ENCODE data around the gene C6orf15.

Gene C6orf15

DNA sequence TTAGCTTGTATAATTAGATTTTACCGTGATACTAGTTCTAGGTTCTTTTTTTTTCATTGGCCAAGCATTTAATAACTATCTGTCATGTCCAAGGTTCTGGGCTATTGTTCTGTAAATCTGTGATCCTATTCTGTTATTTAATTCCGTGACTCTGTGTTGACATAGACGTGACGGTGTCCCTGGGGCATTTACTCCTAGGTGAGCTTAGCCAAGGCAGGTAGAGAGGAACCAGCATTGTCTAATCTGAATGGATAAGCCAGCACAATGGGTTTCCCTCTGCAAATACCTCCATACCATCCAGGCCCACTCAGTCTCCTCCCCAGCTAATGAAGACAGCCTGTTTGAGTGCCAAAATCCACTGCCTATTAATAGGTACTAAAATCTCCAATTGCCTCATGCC is 16.8 kb upstream of the C6orf15 start:
- no peak for DNase-seq

DNA sequence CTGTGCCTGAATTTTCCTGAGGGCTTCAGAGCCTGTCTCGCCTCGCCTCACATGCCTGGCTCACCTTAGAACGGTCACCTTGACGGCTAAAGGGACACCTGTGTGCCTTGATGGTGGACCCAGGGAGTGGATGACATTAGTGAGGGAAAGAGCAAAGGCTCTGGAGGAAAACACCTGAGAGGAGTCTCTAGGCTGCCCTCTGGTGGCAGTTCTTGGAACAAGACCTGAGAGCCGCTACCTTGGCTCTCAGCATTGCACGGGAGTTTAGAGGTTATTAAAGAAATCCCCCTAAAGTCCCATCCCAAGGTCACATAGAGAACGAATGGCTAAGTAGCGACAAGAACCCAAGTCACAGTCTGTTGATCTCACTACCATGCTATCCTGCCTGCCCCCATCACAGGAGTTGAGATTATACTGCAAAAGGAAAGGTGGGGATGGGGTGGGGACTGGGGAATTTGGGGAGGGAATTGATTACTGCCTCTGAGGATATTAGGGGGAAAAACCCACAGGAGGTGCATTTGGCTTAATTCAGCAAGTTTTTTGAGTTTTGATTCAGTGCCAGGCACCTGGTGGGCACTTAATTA is 15.8 kb upstream of the C6orf15 start:
- no peak for DNase-seq

DNA sequence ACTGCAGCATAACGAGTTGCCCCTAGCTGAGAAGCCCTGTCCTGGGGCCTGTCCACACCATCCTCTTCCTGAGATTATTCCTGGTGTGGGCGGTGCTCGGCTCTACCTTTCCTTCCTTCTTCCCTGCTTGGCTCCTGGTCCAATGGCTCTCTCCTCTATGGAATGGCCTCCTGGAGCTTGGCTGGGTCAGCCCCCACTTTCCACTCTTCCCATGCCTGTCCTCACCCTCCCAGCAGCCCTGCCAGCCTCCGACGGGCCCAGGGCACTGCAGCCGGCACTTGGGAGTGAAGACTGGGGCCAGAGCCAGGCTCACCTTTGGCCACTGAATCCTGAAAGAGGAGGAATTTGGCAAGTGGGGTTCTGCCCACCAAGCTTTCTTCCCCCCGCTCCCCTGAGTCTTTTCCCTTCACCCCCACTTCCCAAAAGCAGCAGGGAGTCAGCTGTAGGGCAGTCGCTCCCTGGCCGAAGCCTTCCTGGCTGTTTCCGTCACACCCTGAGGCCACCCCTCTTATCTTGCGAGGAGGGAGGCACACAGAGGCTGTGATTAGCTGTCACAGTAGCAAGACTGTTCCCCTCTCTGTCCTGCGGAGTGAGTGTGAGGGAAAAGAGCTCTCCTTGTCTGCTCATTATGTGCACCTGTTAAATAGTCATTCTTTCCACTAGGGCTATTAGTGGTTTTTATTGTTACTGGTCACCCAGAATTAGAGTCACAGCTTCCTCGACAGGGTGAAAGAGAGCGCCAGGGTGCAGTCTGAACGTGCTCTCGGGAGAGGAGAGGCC is 14.2 kb upstream of the C6orf15 start:
- no peak for DNase-seq

DNA sequence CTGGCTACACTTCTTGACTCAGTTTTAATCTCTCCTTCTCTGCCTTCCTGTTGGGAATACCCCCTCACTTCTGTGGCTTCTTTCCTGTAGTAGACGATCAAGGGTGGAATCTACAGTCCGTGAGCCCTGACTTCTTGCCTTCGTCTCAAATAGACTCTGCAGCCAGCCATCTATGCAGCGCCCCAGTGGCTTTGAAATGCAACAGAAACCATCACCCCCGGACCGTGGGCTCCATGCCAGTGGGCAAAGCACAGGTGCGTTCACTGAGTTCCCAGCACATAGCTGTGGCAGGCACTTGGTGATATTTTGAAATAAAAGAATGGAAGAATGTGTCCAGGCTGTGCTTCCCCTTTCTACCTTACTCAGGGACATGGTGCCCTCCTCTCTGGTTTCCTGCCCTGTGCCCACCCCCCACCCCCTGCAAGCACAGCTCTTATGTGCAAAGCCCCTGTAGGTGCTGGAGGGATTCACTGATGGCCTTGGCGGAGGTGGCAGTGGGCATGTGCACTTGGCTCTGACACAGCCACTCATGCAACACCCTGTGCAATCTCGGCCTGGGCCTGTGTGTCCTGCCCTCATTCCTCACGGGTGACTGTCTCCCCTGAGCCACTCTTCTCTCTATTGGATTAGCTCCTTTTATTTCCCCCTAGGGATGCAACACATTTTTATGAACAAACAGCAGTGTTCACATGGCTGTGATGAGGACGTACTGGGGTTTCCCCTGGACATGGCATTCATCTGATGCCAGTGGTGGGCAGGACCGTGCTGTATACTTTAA is 13.4 kb upstream of the C6orf15 start:
- DNase-seq: no peak

DNA sequence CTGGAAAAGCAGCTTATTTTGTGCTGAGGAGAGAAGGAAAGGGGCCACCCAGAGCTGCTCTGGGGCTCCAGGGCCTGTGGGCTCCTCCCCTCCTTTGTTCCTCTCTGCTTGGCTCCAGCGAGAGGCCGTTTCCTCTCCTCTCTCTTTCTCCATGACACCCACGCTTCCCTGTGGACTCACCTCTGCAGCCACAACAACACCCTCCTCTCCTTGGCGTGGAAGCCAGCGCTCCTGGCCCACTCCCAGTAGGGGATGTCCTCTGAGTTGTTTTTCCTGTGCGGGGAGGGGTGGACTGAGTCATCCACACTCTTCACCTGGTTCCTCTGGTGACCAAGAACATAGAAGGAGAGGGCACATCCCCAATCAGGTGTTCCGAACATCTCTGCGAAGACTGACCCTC is 12.8 kb upstream of the C6orf15 start:
- no peak for DNase-seq

DNA sequence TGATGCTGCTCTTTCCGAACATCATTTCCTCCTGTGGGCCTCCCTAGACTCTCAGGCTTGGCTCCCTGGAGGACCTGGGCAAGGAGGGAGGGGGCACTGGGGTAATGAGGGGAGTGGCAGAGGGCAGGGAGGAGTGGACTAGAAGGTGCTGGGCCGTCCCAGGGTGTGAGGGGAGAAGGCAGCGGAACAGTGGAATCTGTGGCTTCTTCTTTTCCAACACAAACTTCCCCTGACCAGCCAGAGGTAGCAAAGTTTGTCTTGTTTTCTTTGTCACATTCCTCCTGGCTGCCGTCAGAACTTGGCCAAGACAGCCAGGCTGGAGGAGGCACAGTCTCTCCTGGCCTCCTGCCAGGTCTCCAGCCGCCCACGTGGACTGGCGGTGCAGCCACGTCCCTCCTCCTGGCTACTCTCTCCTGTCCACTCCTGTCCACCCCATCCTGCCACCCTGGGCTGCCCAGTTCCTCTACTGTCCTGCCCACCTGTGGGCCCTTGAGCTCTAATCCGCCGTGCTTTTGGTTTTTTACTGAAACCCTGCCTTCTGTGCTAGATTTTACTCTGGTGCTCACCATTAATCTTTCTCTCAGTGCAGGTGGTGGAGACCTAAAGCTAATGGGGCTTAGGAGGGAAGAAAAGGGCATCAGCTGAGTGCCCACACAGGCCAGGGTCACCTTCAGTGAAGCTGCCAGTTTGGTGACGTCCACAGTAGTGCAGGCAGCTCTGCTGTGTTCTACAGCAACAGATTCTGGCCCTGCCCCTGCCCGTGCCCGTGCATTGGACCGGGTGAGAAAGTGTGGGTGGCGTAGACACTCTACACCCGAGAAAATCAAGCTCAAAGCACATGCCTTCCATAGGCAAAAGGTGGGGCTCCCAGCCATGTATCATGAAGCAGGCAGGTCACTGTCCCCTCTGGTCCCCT is 10.7 kb upstream of the C6orf15 start:
- no peak for DNase-seq

DNA sequence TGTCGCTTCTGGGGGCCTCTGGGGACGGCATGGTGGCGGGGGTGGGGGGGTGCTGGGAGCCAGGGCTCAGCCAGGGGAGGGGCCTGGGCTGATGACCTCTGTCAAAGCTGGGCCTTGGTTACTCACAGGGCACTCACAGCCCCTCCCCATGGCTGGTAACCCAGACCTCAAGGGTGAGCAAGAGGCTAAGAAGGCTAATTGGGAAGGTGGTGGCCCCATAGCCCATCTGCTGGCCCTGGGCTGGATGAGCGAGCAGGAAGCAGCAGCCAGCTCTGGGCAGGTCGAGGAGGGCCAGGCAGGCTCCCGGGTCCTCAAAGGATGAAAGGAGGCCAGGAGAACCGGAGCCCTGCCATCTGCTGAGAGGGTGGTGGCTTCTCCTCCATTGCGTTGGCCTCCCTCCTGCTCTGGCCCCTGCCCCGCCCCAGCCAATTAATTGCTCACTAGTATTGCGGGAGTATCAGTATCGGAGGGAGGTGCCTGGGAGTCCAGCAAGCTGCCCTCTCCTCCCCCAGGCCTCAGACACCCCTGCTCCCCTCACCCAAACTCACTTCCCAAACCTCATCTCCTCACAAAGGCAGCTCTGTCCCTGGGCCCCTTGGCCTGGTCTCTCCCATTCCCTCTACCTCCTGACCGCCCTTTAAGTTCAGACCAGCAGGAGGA is 8.9 kb upstream of the C6orf15 start:
- DNase-seq: no peak

DNA sequence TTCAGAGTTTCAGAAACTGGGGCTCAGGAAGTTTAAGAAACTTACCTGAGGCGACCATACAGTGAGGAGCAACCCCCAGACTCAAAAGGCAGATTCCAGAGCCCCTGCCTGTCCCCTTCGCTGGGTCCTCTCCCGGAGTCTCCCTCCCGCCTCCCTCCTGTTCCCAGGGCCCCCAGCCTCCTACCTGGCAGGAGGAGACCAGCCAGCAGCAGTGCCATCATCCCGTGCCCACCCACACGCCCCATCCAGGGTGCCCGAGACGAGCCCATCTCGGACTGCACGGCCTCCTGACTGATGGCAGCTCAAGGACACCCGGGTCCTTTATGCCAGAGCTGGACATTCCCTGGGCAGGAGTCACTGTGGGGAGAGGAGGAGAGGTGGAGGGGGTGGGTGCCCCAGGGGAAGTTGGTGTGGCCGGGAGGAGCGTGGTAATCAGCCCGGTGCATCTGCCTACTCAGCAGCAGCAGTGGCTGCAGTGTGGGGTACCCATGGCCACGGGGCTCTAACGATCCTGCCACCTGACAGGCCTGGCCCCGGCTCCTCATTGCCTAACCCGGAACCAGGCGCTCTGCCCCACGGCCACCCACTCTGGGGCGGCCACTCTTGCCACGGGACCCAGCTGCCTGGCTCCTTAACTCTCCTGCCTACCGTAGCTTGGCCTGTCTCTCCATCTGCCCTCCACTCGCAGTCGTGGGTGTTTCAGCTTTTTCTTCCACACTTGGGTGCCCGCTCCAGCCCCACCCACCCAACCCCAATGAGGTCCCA is 8.0 kb upstream of the C6orf15 start, which contains the start of gene CDSN:
CDSN (minus strand) TSS at position 296 of the 765 bp plus-strand sequence; CDS start at position 269, 27 bp downstream.
- no peak for DNase-seq

DNA sequence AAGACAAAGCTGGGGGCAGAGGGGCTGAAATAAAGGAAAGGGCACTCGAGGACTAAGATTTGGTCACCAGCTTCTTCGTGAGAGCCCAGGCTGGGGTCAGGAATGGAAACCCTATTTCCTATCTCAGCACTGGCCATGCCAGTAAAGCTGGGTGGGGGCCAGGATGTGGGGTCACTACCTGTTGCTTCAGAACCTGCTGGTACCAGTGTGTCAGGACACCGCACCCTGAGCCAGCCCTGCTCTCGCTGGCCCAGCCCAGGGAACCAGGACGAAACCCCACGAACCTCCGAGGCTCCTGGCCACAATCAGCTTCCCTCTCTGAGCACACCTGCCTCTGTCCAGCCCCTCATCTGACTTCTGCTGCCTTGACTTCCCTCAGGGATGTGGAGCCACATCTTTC is 5.8 kb upstream of the C6orf15 start:
- no peak for DNase-seq

DNA sequence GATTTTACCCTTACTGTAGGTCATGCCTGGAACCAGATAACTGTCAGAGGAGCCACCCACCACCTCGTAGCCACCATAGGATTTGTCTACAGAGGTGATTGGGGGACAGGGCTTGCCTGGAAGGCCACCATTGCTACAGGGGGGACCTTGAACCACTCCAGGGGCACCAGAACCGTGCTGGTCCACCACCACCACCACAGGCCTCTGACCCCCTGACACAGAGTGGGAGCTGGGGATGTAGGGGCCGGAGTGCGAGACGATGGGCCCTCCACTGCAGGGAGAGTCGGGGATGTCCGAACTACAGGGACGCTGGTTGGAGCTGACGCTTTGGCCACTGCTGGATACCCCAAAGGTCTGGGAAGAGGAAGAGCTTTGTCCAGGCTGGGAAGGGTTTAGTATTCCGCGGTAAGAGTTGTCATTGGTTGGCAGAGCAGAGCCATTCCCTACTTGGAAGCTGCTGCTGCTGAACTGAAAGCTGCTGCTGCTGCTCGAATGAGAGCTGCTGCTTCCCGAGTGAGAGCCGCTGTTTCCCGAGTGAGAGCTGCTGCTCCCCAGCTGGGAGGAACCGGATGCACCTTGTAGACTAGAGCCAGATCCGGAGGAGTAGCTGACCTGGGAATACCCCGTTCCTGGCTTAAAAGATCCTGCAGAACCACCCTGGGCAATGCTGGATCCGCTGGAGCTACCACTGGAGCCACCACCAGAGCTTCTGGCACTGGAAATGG is 4.4 kb upstream of the C6orf15 start:
- DNase-seq: no peak

DNA sequence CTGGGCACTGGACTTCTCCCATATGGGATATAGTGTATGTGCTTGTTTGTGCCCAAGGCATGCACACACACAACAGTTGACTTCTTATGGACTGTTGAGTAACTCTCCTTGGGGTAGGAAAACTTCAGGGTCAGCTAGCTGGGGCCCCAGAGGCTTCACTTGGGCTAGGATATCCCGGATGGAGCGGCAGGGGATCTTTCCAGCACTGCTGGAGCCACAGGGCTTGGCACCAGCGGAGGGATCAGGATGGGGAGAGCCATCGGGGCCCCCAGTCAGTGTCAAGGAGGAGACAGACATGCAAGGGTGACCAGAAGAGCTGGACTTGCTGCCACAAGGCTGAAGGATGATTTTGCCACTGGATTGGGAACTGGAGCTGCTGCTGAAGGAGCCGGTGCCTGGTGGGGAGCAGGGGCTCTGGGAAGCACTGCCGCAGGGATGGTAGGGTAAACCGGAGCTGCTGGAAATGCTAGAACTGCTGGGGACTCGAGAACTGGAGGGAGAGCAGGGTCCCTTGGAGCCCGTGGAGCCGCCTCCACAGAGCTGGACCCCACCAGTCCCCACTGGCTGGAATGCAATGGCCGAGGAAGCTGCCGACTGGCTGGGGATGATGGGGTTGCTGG is 3.7 kb upstream of the C6orf15 start:
- DNase-seq: no peak

DNA sequence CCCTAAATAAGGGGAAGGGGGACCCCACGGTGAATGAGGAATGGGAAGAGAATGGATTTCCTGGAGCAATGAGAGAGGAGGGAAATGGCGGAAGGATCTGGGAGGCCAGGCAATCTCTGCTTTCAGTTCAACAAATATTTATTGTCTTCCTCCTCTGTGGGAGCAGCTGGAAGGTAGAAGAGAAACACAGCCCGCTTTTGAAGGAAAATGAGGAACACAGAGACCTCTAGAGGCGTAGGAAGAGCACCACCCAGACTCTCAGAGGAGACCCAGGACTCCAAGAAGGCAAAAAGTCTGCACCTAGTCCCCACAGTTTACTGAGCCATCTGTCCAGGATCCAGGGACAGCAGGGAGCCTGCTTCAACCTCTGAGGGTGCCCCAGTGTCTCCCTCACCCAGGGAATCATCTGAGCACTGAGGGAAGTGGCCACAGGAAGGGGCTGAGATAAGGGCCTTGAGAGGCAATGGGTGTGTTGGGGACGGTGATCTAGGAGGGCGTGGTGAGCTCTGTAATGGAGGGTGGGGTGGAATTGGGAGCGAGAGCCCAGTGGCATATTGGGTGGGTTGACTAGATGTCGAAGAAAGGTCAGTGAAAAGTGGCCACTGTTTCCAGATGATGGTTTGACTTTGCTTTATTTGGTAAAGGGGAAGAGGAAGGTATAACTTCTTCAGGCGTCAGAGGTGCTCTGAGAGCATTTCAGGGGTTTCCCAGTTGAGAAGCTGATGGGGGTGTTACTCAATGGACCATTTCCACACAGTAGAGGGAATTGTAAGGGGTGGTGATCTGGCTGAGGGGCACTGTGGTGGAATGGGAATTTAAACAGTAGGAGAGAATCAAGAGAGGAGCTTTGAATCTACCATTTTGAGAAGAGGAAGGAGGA is 2.8 kb upstream of the C6orf15 start:
- no peak for DNase-seq

DNA sequence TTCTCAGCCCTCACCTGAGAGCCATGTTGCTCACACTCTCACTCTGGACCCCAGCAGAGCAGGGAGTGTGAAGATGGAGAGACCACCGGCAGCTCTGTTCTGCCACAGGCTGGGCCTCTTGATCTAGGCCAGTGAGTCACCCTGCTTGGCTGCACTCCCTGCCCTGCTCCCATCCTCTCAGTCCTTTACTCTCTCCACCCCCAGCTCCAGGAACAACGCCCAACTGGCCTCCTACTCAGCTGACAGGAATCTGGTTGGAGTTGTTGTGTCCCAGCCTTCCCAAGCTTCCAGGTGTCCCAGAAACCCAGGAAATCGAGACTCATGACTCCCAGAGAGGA is 2.1 kb upstream of the C6orf15 start, which contains the start of gene PSORS1C1:
PSORS1C1 (plus strand) TSS at position 260 of the 338 bp plus-strand sequence. CDS start 14,833 bp downstream, outside the sequence.
- no peak for DNase-seq

DNA sequence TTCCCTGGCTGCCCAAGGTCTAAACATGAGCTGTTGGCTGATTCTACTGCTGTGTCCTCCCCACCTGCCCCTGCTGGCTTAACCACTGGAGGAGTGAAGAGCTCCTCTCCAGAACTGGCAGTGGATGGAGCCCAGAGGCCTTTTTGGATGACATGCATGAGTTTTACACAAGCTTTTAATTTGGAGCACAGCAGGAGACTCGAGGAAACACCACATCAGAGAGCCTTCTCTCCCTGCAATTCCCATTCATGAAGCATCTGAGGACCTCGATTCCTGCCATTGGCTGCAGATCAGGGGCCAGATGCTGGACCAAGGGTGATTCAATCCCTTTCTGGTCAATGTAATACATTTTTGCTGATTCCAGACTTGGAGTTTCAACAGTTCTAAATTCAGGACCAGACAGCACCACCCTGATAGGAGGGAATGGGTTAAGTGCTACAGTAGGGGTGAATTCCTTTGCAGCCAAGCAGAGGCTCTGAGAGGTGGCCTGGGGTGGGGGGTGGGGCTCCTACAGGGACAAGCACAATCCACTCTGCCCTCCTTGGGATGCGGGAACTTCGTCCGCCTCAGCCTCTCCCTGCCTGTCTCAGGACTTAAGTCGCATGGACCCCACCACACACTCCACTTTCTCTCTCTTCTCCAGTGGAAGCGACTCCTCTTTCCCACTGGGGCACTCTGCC is 1.6 kb upstream of the C6orf15 start:
- no peak for DNase-seq

DNA sequence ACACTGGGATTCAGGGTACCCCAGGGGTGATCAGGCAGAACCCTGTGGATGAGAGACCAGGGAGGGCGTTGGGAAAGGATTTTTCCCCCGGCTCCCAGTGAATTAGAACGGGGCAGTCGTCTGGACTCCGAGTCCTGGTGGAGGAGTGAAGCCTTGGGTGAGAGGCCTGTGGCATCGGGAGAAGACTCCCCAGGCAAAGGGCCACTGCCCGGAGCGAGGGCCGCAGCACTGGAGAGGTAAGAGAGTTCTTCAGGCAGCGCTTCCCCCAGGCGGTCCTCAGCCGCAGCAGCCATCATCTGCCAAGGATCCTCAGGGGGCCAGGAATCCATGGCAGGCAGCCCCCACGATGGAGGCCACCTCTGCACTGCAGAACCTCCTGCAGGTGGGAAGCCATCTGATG is 663 bp downstream of the C6orf15 start:
- no peak for DNase-seq

DNA sequence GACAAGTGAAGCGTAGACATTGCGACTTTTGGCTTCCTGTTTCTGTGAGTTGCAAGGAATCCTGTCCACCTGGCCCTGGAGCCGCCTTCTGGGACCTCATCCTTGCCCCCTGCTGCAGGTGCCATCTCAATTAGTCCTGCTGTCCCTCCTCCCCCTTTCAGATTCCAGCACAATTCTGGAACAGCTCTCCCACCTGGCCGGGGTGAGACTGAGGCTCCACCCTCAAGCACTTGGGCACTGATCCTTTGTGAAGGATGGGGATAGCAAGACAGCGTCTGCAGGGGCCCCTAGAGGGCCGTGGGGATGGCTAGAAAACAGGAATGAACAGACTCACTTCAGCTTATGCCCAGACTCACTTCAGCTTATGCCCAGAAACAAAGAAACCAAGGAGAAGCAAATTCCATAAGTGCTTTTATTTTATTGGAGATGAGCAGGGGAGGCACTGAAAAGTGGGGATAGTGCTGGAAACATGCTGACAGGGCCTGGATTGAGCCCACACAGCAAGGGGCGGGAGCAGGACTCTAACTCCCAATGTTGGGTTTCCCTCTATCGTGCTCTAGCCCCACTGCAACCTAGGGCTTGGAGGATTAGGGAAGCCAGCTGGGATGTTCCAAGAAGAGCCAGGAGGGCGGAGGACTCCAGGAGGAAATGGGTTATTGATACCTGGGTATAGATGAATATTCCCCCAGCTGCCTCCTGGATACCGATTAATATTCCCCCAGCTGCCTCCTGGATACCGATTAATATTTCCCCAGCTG is 1.4 kb downstream of the C6orf15 start:
- DNase-seq: no peak

DNA sequence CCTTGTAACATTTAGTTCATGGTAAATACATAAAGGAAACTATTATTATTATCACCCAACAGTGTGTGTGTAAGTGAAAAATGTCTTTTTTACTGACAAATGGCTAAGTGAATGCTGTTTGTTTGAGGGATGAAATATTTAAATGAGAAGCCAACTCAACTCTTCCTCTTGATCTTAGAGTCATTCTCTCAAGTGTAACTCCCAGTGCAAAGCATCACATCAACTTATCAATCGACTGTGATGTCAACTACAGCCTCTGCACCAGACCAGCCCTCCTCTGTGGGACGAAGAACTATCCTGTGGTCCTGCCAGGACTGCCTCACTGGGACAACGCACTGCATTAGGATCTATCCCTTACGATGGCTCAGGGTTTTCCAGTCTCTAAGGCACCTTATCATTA is 5.3 kb downstream of the C6orf15 start:
- DNase-seq: no peak

DNA sequence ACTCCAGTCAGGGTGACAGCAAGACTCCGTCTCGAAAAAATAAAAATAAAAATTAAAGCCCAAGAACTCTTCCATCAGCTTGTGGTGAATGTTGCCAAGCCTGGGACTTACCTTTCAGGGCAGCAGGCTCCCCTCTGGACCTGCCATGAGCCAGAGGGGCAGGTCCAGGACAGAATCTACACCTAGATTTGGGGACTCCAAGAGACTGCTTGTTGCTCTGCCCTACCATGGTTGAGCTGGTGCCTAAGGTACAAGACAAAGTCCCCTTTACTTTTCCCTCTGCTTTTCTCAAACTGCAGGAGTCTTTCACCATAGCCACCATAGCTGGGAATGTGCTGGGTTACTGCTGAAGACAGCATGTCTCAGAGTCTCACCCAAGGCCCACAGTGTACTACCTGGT is 9.2 kb downstream of the C6orf15 start:
- no peak for DNase-seq

Measured in activated gamma-delta T cell (primary cell).